GM12874 (cell line): ENCODE measurements around the gene ADRA2C.

Source experiments
- TF ChIP-seq, protein P1 (sequence below): IDR thresholded peaks from 2 replicates; pipeline ENCODE4 v1.5.1; 2011; ENCODE audit warnings: low read depth, mild to moderate bottlenecking, control low read depth, low read length, moderate library complexity; ENCODE audit not compliant: insufficient read depth

Gene ADRA2C

DNA sequence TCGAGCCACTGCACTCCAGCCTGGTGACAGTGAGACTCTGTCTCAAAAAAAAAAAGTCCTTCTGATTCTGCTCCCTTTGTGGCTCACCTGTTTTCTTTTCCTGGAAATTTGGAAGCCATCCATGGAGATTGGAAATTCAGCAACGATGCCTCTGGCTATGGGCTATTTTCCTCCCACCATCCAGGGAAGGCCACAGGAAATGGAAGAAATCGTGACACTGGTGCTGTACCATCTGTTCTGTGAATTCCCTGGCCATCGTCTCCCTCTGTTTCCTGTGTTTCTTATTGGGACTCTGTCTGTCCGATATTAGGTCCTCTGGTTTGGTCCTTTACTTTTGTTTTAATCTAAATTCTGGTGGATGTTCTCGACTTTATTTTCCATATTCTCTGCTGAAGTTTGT, 29.4 kb upstream of the ADRA2C start:
- TF ChIP-seq, protein P1, sequence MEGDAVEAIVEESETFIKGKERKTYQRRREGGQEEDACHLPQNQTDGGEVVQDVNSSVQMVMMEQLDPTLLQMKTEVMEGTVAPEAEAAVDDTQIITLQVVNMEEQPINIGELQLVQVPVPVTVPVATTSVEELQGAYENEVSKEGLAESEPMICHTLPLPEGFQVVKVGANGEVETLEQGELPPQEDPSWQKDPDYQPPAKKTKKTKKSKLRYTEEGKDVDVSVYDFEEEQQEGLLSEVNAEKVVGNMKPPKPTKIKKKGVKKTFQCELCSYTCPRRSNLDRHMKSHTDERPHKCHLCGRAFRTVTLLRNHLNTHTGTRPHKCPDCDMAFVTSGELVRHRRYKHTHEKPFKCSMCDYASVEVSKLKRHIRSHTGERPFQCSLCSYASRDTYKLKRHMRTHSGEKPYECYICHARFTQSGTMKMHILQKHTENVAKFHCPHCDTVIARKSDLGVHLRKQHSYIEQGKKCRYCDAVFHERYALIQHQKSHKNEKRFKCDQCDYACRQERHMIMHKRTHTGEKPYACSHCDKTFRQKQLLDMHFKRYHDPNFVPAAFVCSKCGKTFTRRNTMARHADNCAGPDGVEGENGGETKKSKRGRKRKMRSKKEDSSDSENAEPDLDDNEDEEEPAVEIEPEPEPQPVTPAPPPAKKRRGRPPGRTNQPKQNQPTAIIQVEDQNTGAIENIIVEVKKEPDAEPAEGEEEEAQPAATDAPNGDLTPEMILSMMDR, result no peak

DNA sequence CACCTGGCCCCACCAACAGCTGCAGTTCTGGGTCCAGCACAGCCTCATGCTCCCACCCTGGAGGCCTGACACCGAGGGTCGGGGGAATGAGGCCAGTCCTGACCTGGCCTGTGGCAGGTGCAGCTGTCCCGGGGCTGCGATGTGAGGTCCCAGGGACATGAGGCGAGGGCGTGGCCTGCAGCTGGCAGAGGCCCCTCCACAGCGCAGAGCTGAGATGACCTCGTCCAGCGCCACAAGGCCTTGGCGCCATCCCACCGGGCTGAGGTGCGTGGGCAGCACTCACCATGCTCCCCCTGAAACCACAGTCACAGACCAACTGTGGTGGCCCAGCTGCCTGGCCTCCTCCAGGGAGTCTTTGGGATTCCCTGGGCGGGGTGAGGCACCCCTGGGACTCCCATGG, 26.6 kb upstream of the ADRA2C start:
- TF ChIP-seq, protein P1, result no peak

DNA sequence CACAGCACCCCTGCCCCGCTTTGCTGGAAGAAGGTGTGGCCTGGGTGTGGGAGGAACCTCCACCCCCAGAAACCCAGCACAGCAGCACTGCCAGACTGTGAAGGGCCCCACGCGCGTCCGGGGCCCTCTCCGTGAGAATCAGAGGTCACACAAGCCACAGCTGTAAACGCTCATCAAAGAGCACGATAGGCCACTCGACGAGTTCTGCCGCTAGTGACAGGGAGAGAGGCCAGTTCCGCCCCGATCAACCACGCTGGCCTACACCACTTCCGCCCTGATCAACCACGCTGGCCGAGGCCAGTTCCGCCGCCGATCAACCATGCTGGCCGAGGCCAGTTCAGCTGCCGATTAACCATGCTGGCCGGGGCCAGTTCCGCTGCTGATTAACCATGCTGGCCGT, 25.9 kb upstream of the ADRA2C start:
- TF ChIP-seq, protein P1, result no peak

DNA sequence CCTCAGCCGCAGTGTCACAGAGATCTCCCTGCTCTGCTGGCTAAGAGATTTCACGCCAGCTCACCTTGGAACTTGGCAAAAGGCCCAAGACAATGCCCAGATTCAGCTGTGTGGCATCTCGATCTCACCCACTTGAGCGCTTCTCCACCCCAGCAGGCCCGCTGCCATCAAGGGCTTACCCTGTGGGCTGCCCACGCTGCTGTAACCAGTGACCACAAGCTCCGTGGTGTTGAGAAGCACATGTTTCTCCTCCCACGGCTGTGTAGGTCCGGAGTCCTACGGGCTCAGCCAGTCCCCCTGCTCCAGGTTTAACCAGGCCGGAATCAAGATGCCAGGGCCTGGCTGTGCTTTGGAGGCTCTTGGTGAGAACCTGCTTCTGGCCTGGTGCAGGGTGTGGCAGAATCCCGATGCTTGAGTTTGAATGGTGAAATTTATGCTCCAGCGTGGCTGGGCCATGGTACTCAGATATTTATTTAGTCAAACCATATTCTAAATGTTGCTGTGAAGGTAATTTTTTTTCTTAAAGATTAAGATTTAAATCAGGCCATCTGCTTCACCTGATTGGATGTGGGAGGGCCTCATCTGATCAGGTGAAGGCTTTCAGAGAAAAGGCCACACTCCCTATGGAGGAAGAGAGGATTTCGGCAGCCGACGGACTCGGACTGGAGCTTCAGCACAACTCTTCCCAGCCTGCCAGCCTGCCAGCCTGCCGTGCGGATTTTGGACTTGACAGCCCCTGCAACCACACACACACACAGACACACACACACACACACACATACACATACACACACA, 24.8 kb upstream of the ADRA2C start:
- TF ChIP-seq, protein P1, result no peak

DNA sequence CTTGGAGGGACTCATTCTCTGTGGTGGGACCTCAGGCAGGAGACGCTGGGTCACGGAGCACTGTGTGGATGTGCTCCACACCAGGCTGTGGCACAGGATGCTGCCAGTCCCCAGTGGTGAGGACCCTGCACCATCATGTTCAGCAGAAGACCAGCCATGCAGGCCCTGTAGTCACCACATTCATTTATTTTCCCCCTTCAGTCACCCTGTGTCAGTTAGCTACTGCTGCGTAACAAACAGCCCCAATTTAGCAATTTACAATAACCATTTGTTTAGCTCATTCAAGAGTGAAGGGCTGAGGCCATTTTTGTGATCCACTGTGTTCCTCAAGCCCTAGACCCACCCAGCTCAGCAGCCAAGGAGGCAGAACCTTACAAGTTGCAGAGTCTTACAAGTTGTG, 23.6 kb upstream of the ADRA2C start:
- TF ChIP-seq, protein P1, result no peak

DNA sequence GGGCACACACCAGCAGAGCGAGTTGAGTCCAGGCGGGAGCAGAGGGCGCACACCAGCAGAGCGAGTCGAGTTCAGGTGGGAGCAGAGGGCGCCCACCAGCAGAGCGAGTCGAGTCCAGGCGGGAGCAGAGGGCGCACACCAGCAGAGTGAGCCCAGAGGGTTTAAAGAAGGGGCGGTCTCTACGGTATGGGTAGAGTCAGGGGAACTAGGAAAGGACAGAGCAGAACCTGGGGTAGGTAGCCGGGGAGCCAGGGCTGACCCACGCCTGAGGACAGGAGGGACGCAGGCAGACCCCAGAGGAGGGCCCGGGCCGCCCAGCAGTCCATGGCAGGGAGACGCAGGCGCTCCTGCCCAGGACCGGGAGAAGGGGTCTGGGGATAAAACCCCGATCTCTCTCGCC, 22.0 kb upstream of the ADRA2C start:
- TF ChIP-seq, protein P1, result no peak

DNA sequence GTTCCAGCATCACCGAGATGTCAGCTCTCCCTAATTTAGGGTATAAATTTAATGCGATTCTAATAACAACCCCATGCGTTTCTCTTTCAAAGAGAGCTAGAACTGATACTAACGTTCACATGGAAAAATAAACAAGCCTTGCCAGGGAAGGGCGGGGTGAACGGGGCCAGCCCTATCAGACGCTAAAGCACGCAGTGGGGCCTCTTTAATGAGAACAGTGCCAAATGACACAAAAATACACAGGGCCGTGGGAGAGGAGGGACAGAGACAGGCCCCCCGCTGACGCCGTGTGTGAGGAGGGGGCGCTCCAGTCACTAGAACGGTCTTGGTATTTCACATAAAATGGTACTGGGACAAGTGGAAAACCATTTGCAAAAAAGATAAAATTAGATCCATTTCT, 21.3 kb upstream of the ADRA2C start:
- TF ChIP-seq, protein P1, result no peak
